AG04449 (cell line): ENCODE measurements around the gene TMEM181.

ENCODE experiments used
- CTCF ChIA-PET: fragments of 350-600 bp; formaldehyde crosslinking; extraction: SDS; loops from one replicate; lab custom pipeline; 2021; ENCODE audit warnings: antibody characterized with exemption; lab: Yijun Ruan, JAX
- POLR2A ChIA-PET: fragments of 400-600, 350-600 bp; formaldehyde crosslinking; extraction: SDS; loops from one replicate; lab custom pipeline; 2020; ENCODE audit warnings: antibody characterized with exemption, inconsistent platforms; lab: Yijun Ruan, JAX
- DNase-seq: peaks from one replicate; pipeline ENCODE4 v3.0.0-alpha.2; 2010; ENCODE audit warnings: low read depth, low spot score
- H3K4me3 ChIP-seq: 2 replicates; pipeline ENCODE4 v1.5.1; 2011; ENCODE audit warnings: low read depth, mild to moderate bottlenecking, control low read depth, low read length
- CTCF ChIP-seq: IDR thresholded peaks from one replicate; pipeline ENCODE4 v1.5.1; 2011; ENCODE audit warnings: mild to moderate bottlenecking, moderate library complexity, low read length, control low read depth, inconsistent platforms; ENCODE audit not compliant: insufficient read depth; ENCODE audit errors: missing control alignments

The TMEM181 gene, protein sequence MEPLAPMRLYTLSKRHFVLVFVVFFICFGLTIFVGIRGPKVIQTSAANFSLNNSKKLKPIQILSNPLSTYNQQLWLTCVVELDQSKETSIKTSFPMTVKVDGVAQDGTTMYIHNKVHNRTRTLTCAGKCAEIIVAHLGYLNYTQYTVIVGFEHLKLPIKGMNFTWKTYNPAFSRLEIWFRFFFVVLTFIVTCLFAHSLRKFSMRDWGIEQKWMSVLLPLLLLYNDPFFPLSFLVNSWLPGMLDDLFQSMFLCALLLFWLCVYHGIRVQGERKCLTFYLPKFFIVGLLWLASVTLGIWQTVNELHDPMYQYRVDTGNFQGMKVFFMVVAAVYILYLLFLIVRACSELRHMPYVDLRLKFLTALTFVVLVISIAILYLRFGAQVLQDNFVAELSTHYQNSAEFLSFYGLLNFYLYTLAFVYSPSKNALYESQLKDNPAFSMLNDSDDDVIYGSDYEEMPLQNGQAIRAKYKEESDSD

DNA sequence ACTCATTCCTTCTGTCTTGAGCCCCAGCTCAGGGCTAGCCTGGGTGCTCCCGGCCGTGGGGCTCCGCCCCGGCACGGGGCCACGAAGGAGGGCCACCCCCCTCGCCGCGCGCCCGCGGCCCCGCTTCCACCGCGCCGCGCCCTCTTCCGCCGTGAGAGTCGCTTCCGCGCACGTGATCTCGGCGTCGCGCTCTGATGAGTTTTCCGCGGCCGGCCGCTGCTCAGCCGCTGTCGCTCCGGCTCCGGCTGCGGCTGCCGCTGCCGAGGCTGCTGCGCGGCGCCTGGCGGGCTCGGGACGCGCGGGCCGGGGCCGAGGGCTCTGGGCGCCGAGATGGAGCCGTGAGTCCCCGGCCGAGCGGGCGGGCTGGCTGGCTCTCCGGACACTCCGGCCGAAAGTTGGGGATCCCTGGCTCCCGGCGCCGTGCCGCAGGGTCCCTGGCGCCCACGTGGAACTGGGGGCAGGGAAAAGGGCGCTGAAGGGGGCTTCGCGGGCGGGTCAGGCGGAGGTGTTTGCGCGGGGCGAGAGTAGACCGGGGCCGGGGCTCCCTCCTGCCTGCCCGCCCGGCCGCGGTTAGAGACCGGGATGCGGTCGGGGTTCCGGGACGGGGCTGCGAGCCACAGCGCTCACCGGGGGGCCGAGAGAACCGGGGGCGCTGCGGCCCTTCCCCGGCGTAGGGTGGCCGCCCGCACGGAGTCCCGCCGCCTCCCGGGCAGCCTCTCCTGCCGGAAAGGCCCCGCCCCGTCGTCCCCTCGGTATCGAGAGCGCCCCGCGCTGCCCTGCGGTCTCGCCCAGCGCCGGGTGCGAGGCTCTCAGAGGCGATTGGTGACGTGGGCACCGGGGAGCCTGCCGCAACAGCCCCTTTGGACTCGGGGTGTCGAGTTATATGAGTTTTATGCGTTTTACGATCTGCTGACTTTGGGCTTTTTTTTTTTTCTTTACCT lies at the start of gene TMEM181:
TSS of gene TMEM181 (plus strand) at position 197 of the 941 bp plus-strand sequence. CDS start at position 331, 134 bp downstream.
- CTCF ChIA-PET = interaction anchor here (0.6 to 3.1 kb wide), 8 partner anchors 9 to 346 kb away, joined by 3 to 13 read pairs (median 4); no protein-coding TSS in a partner anchor
- peak within 1 kb of the TSS; percentile 79 for H3K4me3 ChIP-seq
- POLR2A ChIA-PET = no interaction called here
- peak; percentile 15 for TF ChIP-seq CTCF
- peak; percentile 21 for DNase-seq

DNA sequence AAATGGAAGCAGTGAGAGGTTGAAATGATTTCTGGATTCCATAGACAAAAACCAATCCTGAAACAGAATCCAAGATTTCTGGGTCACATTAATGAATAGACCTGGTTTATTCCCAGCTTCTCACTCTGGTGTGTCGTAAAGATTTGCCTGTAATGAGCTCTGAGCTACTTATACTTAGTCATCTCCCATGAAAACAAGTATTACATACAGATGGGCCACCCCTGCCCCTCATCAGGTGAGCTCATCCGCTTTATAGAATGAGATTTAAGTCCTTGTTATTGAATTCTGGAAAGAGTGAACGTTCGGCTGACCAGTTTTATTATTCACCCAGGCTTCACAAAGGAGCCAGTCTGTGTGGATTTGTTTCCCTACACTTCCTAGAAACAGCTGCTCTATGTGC lies 47.1 kb upstream of the TMEM181 start:
- TF ChIP-seq CTCF = no peak
- no peak for DNase-seq
- ChIA-PET CTCF (interaction anchor here (1.2 to 2.2 kb wide), 3 partner anchors 15 to 299 kb away, joined by 3 to 10 read pairs (median 5); no protein-coding TSS in a partner anchor), POLR2A (no interaction called here)
- H3K4me3 ChIP-seq = no peak overlapping the region

- ChIA-PET CTCF (interaction anchor here (1.2 to 2.2 kb wide), 3 partner anchors 293 to 300 kb away, joined by 4 to 10 read pairs (median 5); no protein-coding TSS in a partner anchor), POLR2A (no interaction called here)
- H3K4me3 ChIP-seq = no peak overlapping the region
- no peak for TF ChIP-seq CTCF
- no peak for DNase-seq
These were observed 45.7 kb upstream of the TMEM181 start for GRCh38 chr6:158514176-158514575.

DNA sequence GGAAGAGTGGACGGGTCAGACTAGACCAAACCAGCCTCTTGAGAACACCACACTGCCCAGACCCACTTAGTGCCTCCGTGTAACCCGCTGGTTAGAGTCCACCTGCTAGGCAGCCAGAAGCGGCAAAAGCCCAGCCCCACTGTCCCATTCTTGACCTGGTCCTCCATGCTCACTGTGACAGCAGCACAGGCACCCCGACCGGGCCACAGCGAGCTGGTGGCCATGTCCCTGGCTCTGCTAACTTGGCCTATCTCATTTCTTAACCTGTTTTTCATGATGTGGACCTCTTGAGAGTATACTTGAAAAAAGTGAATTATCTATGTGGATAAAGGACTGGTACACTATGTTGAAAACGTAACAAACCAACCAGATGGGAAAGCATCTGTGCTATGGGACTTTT lies 44.9 kb upstream of the TMEM181 start:
- POLR2A ChIA-PET = no interaction called here
- CTCF ChIA-PET = interaction anchor here (1.2 to 2.2 kb wide), 2 partner anchors 294 to 301 kb away, joined by 4 to 10 read pairs; no protein-coding TSS in a partner anchor
- DNase-seq = no peak
- no peak for TF ChIP-seq CTCF
- no peak overlapping the region for H3K4me3 ChIP-seq

GRCh38 chr6:158516098-158516497 lies 43.8 kb upstream of the TMEM181 start:
- H3K4me3 ChIP-seq = no peak overlapping the region
- no peak for TF ChIP-seq CTCF
- CTCF ChIA-PET = interaction anchor here (2.2 kb wide), 1 partner anchor 295 kb away, joined by 11 read pairs; no protein-coding TSS in a partner anchor

More at GRCh38 chr6:158516098-158516497, 43.8 kb upstream of the TMEM181 start:
- no peak for DNase-seq
- POLR2A ChIA-PET = no interaction called here
